ENCODE results near the gene SYNJ2BP.
"Not testable (repeated sequence)": the region's sequence is repeated elsewhere in the genome, so short reads cannot be mapped to it uniquely, and the experiment has no call there.

Gene SYNJ2BP, protein sequence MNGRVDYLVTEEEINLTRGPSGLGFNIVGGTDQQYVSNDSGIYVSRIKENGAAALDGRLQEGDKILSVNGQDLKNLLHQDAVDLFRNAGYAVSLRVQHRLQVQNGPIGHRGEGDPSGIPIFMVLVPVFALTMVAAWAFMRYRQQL

GRCh38 chr14:70416725-70417349, at the start of gene SYNJ2BP:
Gene SYNJ2BP, minus strand, starts transcription at chr14:70417090. Its CDS starts 127 bp downstream, at chr14:70416963.
- TF ChIP-seq POLR2A (IDR thresholded peaks at IDR 0.05; ENCODE audit: low read depth, low read length) = peak; percentile 23; the same call in 1 of the 2 replicates
- FAIRE-seq (peak; percentile 78), DNase-seq (ENCODE audit: insufficient read length, low spot score) (peak; percentile 53)

GRCh38 chr14:70454731-70455130, 37.8 kb upstream of the SYNJ2BP start:
- DNase-seq (ENCODE audit: insufficient read length, low spot score) (no peak), FAIRE-seq (no peak)
- no peak for TF ChIP-seq POLR2A (IDR thresholded peaks at IDR 0.05; ENCODE audit: low read depth, low read length)

DNA sequence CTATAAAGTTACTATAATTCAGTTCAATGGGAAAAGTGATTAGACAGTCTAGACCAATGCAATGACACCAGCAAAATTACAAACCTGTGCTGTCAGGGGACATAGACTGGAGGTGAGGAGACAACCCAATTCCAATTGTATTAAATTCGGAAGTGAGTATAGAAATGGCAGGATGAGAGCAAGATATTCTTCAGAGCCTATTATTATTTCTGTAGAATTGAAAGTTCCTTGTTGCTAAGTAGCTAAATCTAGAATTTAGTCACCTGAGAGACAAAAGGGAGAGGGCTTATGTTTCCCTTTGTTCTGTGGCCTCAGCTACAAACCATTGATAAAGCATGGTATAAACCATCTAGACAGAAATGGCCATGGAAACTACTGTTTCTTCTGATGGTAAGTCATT, 35.0 kb upstream of the SYNJ2BP start, which contains the start of gene ADAM21:
Gene ADAM21, plus strand, starts transcription at position 301 of the 400 bp plus-strand sequence. CDS start 5,326 bp downstream, outside the sequence.
- no peak for TF ChIP-seq POLR2A (IDR thresholded peaks at IDR 0.05; ENCODE audit: low read depth, low read length)
- FAIRE-seq = no peak
- no peak for DNase-seq (ENCODE audit: insufficient read length, low spot score)

DNA sequence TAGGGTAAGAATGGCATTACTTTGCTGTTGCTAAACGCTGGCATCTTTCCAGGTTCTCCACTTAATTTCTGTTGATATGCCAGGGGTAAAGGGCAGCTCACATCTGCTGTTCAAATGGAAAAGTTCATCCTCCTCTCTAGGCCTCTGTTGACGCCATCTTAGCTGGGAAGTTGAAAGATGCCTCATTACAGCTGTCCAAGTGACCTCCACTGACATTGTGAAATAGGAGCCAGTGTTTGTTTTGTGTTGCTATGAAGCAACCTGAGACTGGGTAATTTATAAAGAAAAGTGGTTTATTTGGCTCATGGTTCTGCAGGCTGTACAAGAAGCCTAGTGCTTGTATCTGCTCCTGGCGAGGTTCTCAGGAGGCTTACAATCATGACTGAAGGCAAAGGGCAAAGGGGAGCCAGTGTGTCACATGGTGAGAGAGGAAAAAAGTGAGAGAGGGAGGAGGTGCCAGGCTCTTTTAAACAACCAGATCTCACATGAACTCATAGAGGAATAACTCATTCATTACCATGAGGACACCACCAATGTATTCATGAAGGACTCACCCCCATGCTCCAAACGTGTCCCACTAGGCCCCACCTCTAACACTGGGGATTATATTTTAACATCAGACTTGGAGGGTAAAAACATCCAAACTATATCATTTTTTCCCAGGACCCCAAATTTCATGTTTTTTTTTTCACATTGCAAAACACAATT, 31.9 kb upstream of the SYNJ2BP start:
- FAIRE-seq = no peak
- no peak for DNase-seq (ENCODE audit: insufficient read length, low spot score)
- TF ChIP-seq POLR2A (IDR thresholded peaks at IDR 0.05; ENCODE audit: low read depth, low read length) = no peak

- FAIRE-seq = no peak
- no peak for TF ChIP-seq POLR2A (IDR thresholded peaks at IDR 0.05; ENCODE audit: low read depth, low read length)
- no peak for DNase-seq (ENCODE audit: insufficient read length, low spot score)
Observed at GRCh38 chr14:70442750-70443149, 25.9 kb upstream of the SYNJ2BP start.

DNA sequence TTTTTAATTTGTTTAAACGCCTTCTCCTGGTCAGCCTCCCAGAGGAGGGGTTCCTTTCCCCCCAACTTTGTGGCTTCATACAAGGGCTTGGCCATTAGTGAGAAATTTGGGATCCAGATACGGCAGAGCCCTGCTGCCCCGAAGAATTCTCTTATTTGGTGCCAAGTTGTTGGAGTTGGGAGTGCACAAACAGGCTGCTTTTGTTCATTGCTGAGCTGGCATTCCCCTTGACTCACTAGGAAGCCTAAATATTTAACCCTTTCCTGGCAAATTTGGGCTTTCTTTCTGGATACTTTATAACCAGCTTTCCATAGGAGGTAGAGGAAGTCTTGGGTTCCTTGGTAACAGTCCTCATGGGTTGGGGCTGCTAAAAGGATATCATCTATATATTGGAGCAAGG, 24.8 kb upstream of the SYNJ2BP start:
- TF ChIP-seq POLR2A (IDR thresholded peaks at IDR 0.05; ENCODE audit: low read depth, low read length) = no peak
- FAIRE-seq (no peak), DNase-seq (ENCODE audit: insufficient read length, low spot score) (no peak)

GRCh38 chr14:70436867-70437266, 20.0 kb upstream of the SYNJ2BP start:
- DNase-seq (ENCODE audit: insufficient read length, low spot score) (no peak), FAIRE-seq (no peak)
- TF ChIP-seq POLR2A (IDR thresholded peaks at IDR 0.05; ENCODE audit: low read depth, low read length) = no peak

DNA sequence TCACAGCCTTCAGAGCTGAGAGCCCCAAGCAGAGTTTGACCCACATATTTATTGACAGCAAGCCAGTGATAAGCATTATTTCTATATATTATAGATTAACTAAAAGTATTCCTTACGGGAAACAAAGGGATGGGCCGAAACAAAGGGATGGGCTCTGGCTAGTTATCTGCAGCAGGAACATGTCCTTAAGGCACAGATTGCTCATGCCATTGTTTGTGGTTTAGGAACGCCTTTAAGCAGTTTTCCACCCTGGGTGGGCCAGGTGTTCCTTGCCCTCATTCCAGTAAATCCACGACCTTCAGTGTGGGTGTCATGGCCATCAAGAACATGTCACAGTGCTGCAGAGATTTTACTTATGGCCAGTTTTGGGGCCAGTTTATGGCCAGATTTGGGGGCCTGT, 9.7 kb upstream of the SYNJ2BP start:
- DNase-seq (ENCODE audit: insufficient read length, low spot score); FAIRE-seq: not testable (repeated sequence)

DNA sequence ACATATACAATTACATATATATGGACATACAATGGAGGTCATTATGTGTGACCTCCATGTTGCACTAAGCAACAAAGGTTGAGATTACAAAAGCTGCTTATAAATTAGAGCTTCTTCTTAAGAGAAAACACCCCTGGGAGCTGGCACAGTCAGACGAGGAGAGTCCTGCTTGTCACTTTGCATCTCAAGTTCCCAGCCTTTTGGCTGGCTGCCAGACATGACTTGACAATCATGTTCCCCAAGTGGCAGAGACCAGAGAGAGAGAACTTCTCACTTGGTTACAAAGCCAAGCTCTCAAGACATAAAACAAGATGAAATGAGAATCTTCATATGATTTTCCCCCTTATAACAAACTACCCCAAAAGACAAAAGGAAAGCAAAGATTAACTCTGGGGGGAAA, 8.5 kb upstream of the SYNJ2BP start:
- no peak for DNase-seq (ENCODE audit: insufficient read length, low spot score)
- TF ChIP-seq POLR2A (IDR thresholded peaks at IDR 0.05; ENCODE audit: low read depth, low read length) = no peak
- no peak for FAIRE-seq

- no peak for DNase-seq (ENCODE audit: insufficient read length, low spot score)
- no peak for FAIRE-seq
- no peak for TF ChIP-seq POLR2A (IDR thresholded peaks at IDR 0.05; ENCODE audit: low read depth, low read length)
Observed at GRCh38 chr14:70422538-70422937, 5.6 kb upstream of the SYNJ2BP start.

- not testable (repeated sequence) for FAIRE-seq; DNase-seq (ENCODE audit: insufficient read length, low spot score)
Observed at GRCh38 chr14:70419270-70419931, 2.5 kb upstream of the SYNJ2BP start.

GRCh38 chr14:70416338-70416724, 559 bp downstream of the SYNJ2BP start:
- TF ChIP-seq POLR2A (IDR thresholded peaks at IDR 0.05; ENCODE audit: low read depth, low read length) = no peak
- DNase-seq (ENCODE audit: insufficient read length, low spot score) (no peak), FAIRE-seq (no peak)

DNA sequence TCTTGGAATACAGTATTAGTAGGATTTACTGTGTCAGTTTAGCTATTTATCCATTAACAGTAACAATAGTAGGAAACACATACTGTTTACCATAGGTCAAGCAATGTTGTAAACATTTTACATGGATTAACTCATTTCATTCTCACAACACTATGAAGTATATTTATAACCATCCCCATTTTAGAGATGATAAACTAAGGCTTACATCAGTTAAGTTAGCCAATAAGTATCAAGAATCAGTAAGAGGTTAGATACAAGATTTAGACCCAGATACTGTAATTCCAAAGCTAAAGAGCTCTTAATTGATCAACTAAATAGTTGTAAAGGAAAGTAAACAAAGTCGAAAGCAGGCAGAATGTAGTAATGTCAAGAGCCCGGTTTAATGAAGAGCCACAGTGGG, 1.1 kb downstream of the SYNJ2BP start:
- FAIRE-seq (no peak), DNase-seq (ENCODE audit: insufficient read length, low spot score) (no peak)
- TF ChIP-seq POLR2A (IDR thresholded peaks at IDR 0.05; ENCODE audit: low read depth, low read length) = no peak

GRCh38 chr14:70407621-70408020, 9.3 kb downstream of the SYNJ2BP start:
- no peak for DNase-seq (ENCODE audit: insufficient read length, low spot score)
- FAIRE-seq = no peak
- no peak for TF ChIP-seq POLR2A (IDR thresholded peaks at IDR 0.05; ENCODE audit: low read depth, low read length)

- DNase-seq (ENCODE audit: insufficient read length, low spot score); FAIRE-seq: not testable (repeated sequence)
Observed at GRCh38 chr14:70406216-70406615, 10.7 kb downstream of the SYNJ2BP start.

- not testable (repeated sequence) for DNase-seq (ENCODE audit: insufficient read length, low spot score); FAIRE-seq
Observed at GRCh38 chr14:70403335-70403734, 13.6 kb downstream of the SYNJ2BP start.
